ENCODE results near the gene KRT73. TPM values are rescaled to one million over a fixed set of nuclear protein-coding genes. Genes with fewer than 3 reads are reported as not detected.
A peak's percentile ranks its signal among the peaks of the same experiment; 100 is the strongest.

The KRT73 gene
- total and polyA plus RNA-seq, 9 of the 15 experiments (the other 6 are each of a cell fraction or from before 2014, with no cell fraction given): 0.09 to 0.18 (median 0.13) TPM; not detected in 5

DNA sequence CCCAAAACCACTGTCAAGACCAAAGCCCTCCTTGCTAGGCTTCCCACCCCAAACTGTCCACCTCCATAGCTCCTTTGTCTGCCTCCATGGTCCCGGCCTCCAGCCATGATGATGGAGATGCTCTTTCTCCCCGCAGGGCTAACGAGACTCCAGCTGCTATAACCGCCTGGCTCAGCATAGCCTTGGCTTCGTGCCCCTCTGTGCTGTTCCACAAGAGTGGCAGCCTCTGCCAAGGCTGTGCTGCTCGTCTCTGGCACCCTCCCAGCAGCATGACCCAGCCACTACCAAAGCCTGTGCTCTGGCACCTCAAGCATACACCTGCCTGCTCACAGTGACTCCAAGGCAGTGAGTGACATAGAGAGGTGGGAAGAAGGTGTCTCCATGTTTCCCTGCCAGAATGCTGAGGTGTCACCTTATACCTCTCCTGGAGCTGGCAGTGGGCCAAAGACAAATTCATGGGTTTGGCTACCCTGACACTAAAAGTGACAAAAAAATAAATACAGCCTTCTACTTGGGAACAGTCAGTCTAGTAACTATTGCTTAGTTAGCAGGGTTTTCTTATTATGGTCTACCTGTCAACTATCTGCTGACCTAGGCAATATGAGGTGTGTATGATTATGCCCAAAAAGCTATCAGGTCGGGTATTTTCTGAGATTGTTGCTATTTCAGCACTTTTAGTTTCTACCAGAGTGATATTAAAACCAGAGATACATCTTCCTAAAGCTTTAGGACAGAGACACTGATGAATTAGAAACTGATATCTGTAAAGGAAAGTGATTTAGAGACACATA lies 16.1 kb upstream of the KRT73 start (continued):
- TF ChIP-seq ZNF316 (IDR thresholded peaks at IDR 0.05) (peak; percentile 78), PML (IDR thresholded peaks at IDR 0.05; ENCODE audit: low read length) (no peak), SREBF1 (IDR thresholded peaks at IDR 0.05; ENCODE audit: borderline replicate concordance, low read depth, low read length) (no peak), ATF7 (IDR thresholded peaks at IDR 0.05) (no peak), TCFL5 (CRISPR knock-in tag; conservative IDR thresholded peaks at IDR 0.05) (no peak), HDAC2 (IDR thresholded peaks at IDR 0.05) (no peak), MAFG (tag; conservative IDR thresholded peaks at IDR 0.05) (peak; percentile 56), PCBP2 (IDR thresholded peaks at IDR 0.05; ENCODE audit: low read depth, low read length, poor library complexity, severe bottlenecking) (no peak), SMARCA5 (IDR thresholded peaks at IDR 0.05) (no peak), SIN3B (IDR thresholded peaks at IDR 0.05; ENCODE audit: low read depth) (no peak), MAFK (IDR thresholded peaks at IDR 0.05; ENCODE audit: low read length) (peak; percentile 68), CXXC5 (CRISPR knock-in tag; IDR thresholded peaks at IDR 0.05) (no peak), TAL1 (IDR thresholded peaks at IDR 0.05) (no peak), THRA (IDR thresholded peaks at IDR 0.05) (no peak), C11orf30 (IDR thresholded peaks at IDR 0.05; ENCODE audit: low read depth) (peak; percentile 65), U2AF1 (optimal IDR thresholded peaks at IDR 0.05; ENCODE audit: low read depth, low read length) (no peak)
- TF ChIP-seq, protein P1, sequence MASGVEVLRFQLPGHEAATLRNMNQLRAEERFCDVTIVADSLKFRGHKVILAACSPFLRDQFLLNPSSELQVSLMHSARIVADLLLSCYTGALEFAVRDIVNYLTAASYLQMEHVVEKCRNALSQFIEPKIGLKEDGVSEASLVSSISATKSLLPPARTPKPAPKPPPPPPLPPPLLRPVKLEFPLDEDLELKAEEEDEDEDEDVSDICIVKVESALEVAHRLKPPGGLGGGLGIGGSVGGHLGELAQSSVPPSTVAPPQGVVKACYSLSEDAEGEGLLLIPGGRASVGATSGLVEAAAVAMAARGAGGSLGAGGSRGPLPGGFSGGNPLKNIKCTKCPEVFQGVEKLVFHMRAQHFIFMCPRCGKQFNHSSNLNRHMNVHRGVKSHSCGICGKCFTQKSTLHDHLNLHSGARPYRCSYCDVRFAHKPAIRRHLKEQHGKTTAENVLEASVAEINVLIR (CRISPR knock-in tag; IDR thresholded peaks at IDR 0.05): no peak
- TF ChIP-seq, protein P2, sequence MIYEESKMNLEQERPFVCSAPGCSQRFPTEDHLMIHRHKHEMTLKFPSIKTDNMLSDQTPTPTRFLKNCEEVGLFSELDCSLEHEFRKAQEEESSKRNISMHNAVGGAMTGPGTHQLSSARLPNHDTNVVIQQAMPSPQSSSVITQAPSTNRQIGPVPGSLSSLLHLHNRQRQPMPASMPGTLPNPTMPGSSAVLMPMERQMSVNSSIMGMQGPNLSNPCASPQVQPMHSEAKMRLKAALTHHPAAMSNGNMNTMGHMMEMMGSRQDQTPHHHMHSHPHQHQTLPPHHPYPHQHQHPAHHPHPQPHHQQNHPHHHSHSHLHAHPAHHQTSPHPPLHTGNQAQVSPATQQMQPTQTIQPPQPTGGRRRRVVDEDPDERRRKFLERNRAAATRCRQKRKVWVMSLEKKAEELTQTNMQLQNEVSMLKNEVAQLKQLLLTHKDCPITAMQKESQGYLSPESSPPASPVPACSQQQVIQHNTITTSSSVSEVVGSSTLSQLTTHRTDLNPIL (CRISPR knock-in tag; IDR thresholded peaks at IDR 0.05): no peak
- TF ChIP-seq, protein P3, sequence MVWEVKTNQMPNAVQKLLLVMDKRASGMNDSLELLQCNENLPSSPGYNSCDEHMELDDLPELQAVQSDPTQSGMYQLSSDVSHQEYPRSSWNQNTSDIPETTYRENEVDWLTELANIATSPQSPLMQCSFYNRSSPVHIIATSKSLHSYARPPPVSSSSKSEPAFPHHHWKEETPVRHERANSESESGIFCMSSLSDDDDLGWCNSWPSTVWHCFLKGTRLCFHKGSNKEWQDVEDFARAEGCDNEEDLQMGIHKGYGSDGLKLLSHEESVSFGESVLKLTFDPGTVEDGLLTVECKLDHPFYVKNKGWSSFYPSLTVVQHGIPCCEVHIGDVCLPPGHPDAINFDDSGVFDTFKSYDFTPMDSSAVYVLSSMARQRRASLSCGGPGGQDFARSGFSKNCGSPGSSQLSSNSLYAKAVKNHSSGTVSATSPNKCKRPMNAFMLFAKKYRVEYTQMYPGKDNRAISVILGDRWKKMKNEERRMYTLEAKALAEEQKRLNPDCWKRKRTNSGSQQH (CRISPR knock-in tag; IDR thresholded peaks at IDR 0.05): no peak
- TF ChIP-seq, protein P4, sequence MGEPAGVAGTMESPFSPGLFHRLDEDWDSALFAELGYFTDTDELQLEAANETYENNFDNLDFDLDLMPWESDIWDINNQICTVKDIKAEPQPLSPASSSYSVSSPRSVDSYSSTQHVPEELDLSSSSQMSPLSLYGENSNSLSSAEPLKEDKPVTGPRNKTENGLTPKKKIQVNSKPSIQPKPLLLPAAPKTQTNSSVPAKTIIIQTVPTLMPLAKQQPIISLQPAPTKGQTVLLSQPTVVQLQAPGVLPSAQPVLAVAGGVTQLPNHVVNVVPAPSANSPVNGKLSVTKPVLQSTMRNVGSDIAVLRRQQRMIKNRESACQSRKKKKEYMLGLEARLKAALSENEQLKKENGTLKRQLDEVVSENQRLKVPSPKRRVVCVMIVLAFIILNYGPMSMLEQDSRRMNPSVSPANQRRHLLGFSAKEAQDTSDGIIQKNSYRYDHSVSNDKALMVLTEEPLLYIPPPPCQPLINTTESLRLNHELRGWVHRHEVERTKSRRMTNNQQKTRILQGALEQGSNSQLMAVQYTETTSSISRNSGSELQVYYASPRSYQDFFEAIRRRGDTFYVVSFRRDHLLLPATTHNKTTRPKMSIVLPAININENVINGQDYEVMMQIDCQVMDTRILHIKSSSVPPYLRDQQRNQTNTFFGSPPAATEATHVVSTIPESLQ (CRISPR knock-in tag; IDR thresholded peaks at IDR 0.05): no peak
